Panc1 (cell line): ENCODE measurements around the gene LNX1. TPM values are rescaled to one million over a fixed set of nuclear protein-coding genes. Genes with fewer than 3 reads are reported as not detected.

Experiments used
- ATAC-seq: fragments of 200-7000 bp; cut with Tn5 transposase; 2 replicates; pipeline ENCODE4 v1.9.1; 2020; ENCODE audit warnings: mild to moderate bottlenecking, moderate library complexity
- BruUV-seq: library from RNA; stranded (reverse); fragments of 400-500 nt; replicated peaks from 2 replicates; lab custom pipeline; 2021; lab: Mats Ljungman, UMichigan
- CTCF ChIA-PET: fragments of 300-600 bp; sonication (Branson Sonifier 250); formaldehyde crosslinking; loops from one replicate; lab custom pipeline; 2022; ENCODE audit warnings: antibody characterized with exemption; lab: Charles Lee
- POLR2A ChIA-PET: fragments of 300-600 bp; sonication (Branson Sonifier 250); formaldehyde crosslinking; loops from one replicate; lab custom pipeline; 2022; ENCODE audit warnings: antibody characterized with exemption; lab: Charles Lee
- DNase-seq: peaks from one replicate; pipeline ENCODE4 v3.0.0-alpha.2; 2010; ENCODE audit warnings: low read depth, low spot score
- H3K27ac ChIP-seq: 2 replicates; pipeline ENCODE4 v1.5.1; 2011; ENCODE audit warnings: mild to moderate bottlenecking, low read length, inconsistent platforms
- H3K27me3 ChIP-seq: fragments of 200-500 bp; sonication (Bioruptor generic); 2 replicates; pipeline ENCODE4 v1.6.0; 2014; ENCODE audit warnings: low read length, inconsistent platforms; ENCODE audit not compliant: control insufficient read depth, insufficient read depth
- H3K36me3 ChIP-seq: fragments of 200-500 bp; sonication (Bioruptor generic); 2 replicates; pipeline ENCODE4 v1.5.1; 2014; ENCODE audit warnings: inconsistent platforms, mild to moderate bottlenecking, low read length, moderate library complexity; ENCODE audit not compliant: control insufficient read depth, insufficient read depth
- H3K4me1 ChIP-seq: 2 replicates; pipeline ENCODE4 v1.5.1; 2011; ENCODE audit warnings: inconsistent platforms, mild to moderate bottlenecking, low read length, moderate library complexity; ENCODE audit not compliant: control insufficient read depth, insufficient read depth
- H3K4me3 ChIP-seq, 2 experiments: 2 replicates each; pipeline ENCODE4 v1.5.1; 2011 to 2012; ENCODE audit warnings: low read depth in 2 of 2, low read length in 2 of 2, mild to moderate bottlenecking in 2 of 2, inconsistent platforms in 1 of 2, moderate library complexity in 1 of 2
- H3K9me3 ChIP-seq: fragments of 200-500 bp; sonication (Bioruptor generic); 2 replicates; pipeline ENCODE4 v1.5.1; 2014; ENCODE audit warnings: low read depth, mild to moderate bottlenecking, inconsistent platforms, low read length, moderate library complexity; ENCODE audit not compliant: control insufficient read depth, insufficient read depth
- POLR2AphosphoS5 ChIP-seq: IDR thresholded peaks from 2 replicates; pipeline ENCODE4 v1.6.1; 2012; ENCODE audit warnings: mild to moderate bottlenecking, low read depth, low read length, moderate library complexity
- REST ChIP-seq, 2 experiments: IDR thresholded peaks; 2 replicates each; pipeline ENCODE4 v1.6.1; 2011 to 2012; ENCODE audit warnings: low read depth in 2 of 2, control low read depth in 1 of 2, low read length in 1 of 2, mild to moderate bottlenecking in 1 of 2, moderate library complexity in 1 of 2; ENCODE audit not compliant: insufficient read depth in 1 of 2
- SIN3A ChIP-seq: IDR thresholded peaks from 2 replicates; pipeline ENCODE4 v1.6.1; 2012; ENCODE audit warnings: low read depth, mild to moderate bottlenecking, low read length, moderate library complexity, borderline replicate concordance; ENCODE audit not compliant: insufficient read depth
- TCF7L2 ChIP-seq: IDR thresholded peaks from 2 replicates; pipeline ENCODE4 v1.6.1; 2011; ENCODE audit warnings: mild to moderate bottlenecking, low read depth, low read length, inconsistent platforms
- in situ Hi-C: cut with HindIII; loops from 2 replicates; pipeline ENCODE4 v1.10.0; 2016; ENCODE audit warnings: low sequenced_read_pairs, low pct_unique_long_range_greater_than_20kb
- intact Hi-C: fragments of 100-400 bp; cut with micrococcal nuclease; formaldehyde crosslinking; loops from one replicate; pipeline ENCODE4 v1.10.0; 2022; ENCODE audit not compliant: unreplicated experiment
- total RNA-seq: library from RNA; stranded (reverse); gene quantifications from one replicate; pipeline ENCODE4 v1.2.1, GENCODE V29; 2021; ENCODE audit not compliant: unreplicated experiment
- TF ChIP-seq, protein P1 (sequence below): fragments of 450-650 bp; IDR thresholded peaks from 2 replicates; pipeline ENCODE4 v1.5.1; 2017; ENCODE audit warnings: mild to moderate bottlenecking

Gene LNX1
- total RNA-seq, 1 experiment from 2014 or later, result 0.18 TPM

DNA sequence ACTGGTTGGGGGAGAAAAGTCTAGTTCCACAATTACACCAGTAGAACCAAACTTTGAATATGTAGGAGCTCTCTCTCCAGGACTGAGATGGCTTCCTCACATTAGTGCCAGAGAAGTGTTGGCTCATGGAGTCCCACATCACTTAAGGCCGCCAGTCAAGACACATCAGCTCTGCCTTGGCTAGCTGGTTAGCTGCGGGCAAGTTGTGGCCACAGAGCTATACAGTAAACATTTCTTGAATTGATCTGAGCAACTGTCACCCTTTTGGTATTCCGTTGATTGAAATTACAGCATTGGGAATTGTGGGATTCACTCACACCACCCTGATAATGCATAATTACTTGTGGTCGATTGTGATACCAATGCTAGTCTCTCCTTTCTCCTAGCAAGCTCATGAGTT is 76.2 kb downstream of the LNX1 start:
- in situ Hi-C loops (no loop called here), intact Hi-C loops (no loop called here)
- TF ChIP-seq POLR2AphosphoS5 (no peak), REST (IDR thresholded peaks at IDR 0.05; ENCODE audit: insufficient read depth in 1 of 2, low read depth in 2 of 2, low read length in 1 of 2) (no peak), SIN3A (no peak), TCF7L2 (no peak)
- TF ChIP-seq, protein P1, sequence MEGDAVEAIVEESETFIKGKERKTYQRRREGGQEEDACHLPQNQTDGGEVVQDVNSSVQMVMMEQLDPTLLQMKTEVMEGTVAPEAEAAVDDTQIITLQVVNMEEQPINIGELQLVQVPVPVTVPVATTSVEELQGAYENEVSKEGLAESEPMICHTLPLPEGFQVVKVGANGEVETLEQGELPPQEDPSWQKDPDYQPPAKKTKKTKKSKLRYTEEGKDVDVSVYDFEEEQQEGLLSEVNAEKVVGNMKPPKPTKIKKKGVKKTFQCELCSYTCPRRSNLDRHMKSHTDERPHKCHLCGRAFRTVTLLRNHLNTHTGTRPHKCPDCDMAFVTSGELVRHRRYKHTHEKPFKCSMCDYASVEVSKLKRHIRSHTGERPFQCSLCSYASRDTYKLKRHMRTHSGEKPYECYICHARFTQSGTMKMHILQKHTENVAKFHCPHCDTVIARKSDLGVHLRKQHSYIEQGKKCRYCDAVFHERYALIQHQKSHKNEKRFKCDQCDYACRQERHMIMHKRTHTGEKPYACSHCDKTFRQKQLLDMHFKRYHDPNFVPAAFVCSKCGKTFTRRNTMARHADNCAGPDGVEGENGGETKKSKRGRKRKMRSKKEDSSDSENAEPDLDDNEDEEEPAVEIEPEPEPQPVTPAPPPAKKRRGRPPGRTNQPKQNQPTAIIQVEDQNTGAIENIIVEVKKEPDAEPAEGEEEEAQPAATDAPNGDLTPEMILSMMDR, result no peak
- ATAC-seq (no peak), DNase-seq (no peak)
- Histone ChIP-seq H3K9me3 (no peaks in the 10 kb centered on the region), H3K27me3 (no peaks in the 10 kb centered on the region), H3K4me1 (no peaks in the 10 kb centered on the region), H3K4me3 (no peak overlapping the region), H3K27ac (no peak overlapping the region), H3K36me3 (no peaks in the 10 kb centered on the region)
- no TSS peak for BruUV-seq
- ChIA-PET CTCF (no interaction called here), POLR2A (no interaction called here)

GRCh38 chr4:53514509-53514908 is 76.8 kb downstream of the LNX1 start:
- no peak overlapping the region for H3K4me3 ChIP-seq
- no TSS peak for BruUV-seq
- no peaks in the 10 kb centered on the region for H3K4me1 ChIP-seq
- ATAC-seq (no peak), DNase-seq (no peak)
- H3K27ac ChIP-seq, result no peak overlapping the region
- H3K36me3 ChIP-seq, result no peaks in the 10 kb centered on the region
- ChIA-PET CTCF (no interaction called here), POLR2A (no interaction called here)
- no peaks in the 10 kb centered on the region for H3K9me3 ChIP-seq
- in situ Hi-C loops, result no loop called here
- intact Hi-C loops, result no loop called here
- no peak for TF ChIP-seq POLR2AphosphoS5
- TF ChIP-seq, protein P1, result no peak
- no peaks in the 10 kb centered on the region for H3K27me3 ChIP-seq

GRCh38 chr4:53512608-53513007 is 78.7 kb downstream of the LNX1 start:
- CTCF ChIA-PET, result no interaction called here

More at GRCh38 chr4:53512608-53513007, 78.7 kb downstream of the LNX1 start:
- no peak for DNase-seq
- H3K27me3 ChIP-seq, result no peaks in the 10 kb centered on the region
- H3K27ac ChIP-seq, result no peak overlapping the region
- TF ChIP-seq POLR2AphosphoS5 (no peak), REST (IDR thresholded peaks at IDR 0.05; ENCODE audit: insufficient read depth in 1 of 2, low read depth in 2 of 2, low read length in 1 of 2) (no peak), SIN3A (no peak), TCF7L2 (no peak)
- TF ChIP-seq, protein P1, result no peak
- no peaks in the 10 kb centered on the region for H3K36me3 ChIP-seq
- no peaks in the 10 kb centered on the region for H3K9me3 ChIP-seq
- in situ Hi-C loops (no loop called here), intact Hi-C loops (no loop called here)
- no TSS peak for BruUV-seq
- no peak overlapping the region for H3K4me3 ChIP-seq
- H3K4me1 ChIP-seq, result no peaks in the 10 kb centered on the region
- POLR2A ChIA-PET, result no interaction called here
- no peak for ATAC-seq
